Neural cell (in vitro differentiated cells): ENCODE results near the gene GPATCH3. TPM values are rescaled to one million over a fixed set of nuclear protein-coding genes. Genes with fewer than 3 reads are reported as not detected.

Source experiments
- H2AFZ ChIP-seq: fragments of 200-600, 300-800 bp; sonication (generic), shearing (Covaris generic); 2 replicates; pipeline ENCODE4 v1.6.0; 2014; ENCODE audit warnings: low read depth, mild to moderate bottlenecking, antibody characterized with exemption, low read length, moderate library complexity
- H3F3A ChIP-seq: fragments of 200-600 bp; shearing (Covaris generic); 2 replicates; pipeline ENCODE4 v1.6.1; 2016; ENCODE audit warnings: mild to moderate bottlenecking, moderate library complexity, mixed read lengths, antibody characterized with exemption, low read length; ENCODE audit not compliant: insufficient read depth, poor library complexity, severe bottlenecking
- H3K27ac ChIP-seq: fragments of 200-600, 300-800 bp; sonication (generic), shearing (Covaris generic); 2 replicates; pipeline ENCODE4 v1.5.1; 2014; ENCODE audit warnings: mild to moderate bottlenecking, low read length, moderate library complexity
- H3K27me3 ChIP-seq: fragments of 300-800, 200-600 bp; sonication (generic), shearing (Covaris generic); 2 replicates; pipeline ENCODE4 v1.6.0; 2014; ENCODE audit warnings: mild to moderate bottlenecking, low read depth, low read length, moderate library complexity; ENCODE audit not compliant: insufficient read depth
- H3K36me3 ChIP-seq: fragments of 300-800, 200-600 bp; sonication (generic), shearing (Covaris generic); 2 replicates; pipeline ENCODE4 v1.5.1; 2014; ENCODE audit warnings: mild to moderate bottlenecking, antibody characterized with exemption, low read length, moderate library complexity; ENCODE audit not compliant: insufficient read depth
- H3K4me2 ChIP-seq: fragments of 300-800, 200-600 bp; sonication (generic), shearing (Covaris generic); 2 replicates; pipeline ENCODE4 v1.6.0; 2014; ENCODE audit warnings: mild to moderate bottlenecking, low read length
- H3K4me3 ChIP-seq: fragments of 300-800, 200-600 bp; sonication (generic), shearing (Covaris generic); 2 replicates; pipeline ENCODE4 v1.5.1; 2014; ENCODE audit warnings: mild to moderate bottlenecking, low read length, moderate library complexity
- H3K79me2 ChIP-seq: fragments of 200-600 bp; shearing (Covaris generic); replicated peaks from 2 replicates; pipeline ENCODE4 v1.6.0; 2014; ENCODE audit warnings: mild to moderate bottlenecking, low read length, moderate library complexity; ENCODE audit not compliant: insufficient read depth
- H3K9ac ChIP-seq: fragments of 300-800, 200-600 bp; sonication (generic), shearing (Covaris generic); 2 replicates; pipeline ENCODE4 v1.6.1; 2016; ENCODE audit warnings: mild to moderate bottlenecking, low read length, mixed read lengths
- H3K9me2 ChIP-seq: fragments of 200-600 bp; shearing (Covaris generic); 2 replicates; pipeline ENCODE4 v1.6.1; 2016; ENCODE audit warnings: mild to moderate bottlenecking, low read length, mixed read lengths; ENCODE audit not compliant: insufficient read depth
- H3K9me3 ChIP-seq: fragments of 200-600, 300-800 bp; sonication (generic), shearing (Covaris generic); 2 replicates; pipeline ENCODE4 v1.6.1; 2016; ENCODE audit warnings: mild to moderate bottlenecking, mixed run types, low read length, moderate library complexity, mixed read lengths
- H4K20me1 ChIP-seq: fragments of 200-600 bp; shearing (Covaris generic); 2 replicates; pipeline ENCODE4 v1.6.1; 2016; ENCODE audit warnings: mild to moderate bottlenecking, mixed run types; ENCODE audit not compliant: insufficient read depth
- EP300 ChIP-seq: fragments of 450-650 bp; conservative IDR thresholded peaks from 2 replicates; pipeline ENCODE4 v1.6.1; 2014; ENCODE audit warnings: antibody characterized with exemption, mild to moderate bottlenecking, moderate library complexity; ENCODE audit not compliant: poor library complexity, severe bottlenecking
- EZH2 ChIP-seq: fragments of 200-600, 300-800 bp; shearing (Covaris generic), sonication (generic); IDR thresholded peaks from 2 replicates; pipeline ENCODE4 v1.6.1; 2014; ENCODE audit warnings: antibody characterized with exemption, low read length, borderline replicate concordance, mild to moderate bottlenecking; ENCODE audit not compliant: insufficient read depth, poor library complexity, severe bottlenecking
- MXI1 ChIP-seq: fragments of 450-650 bp; conservative IDR thresholded peaks from 2 replicates; pipeline ENCODE4 v1.6.1; 2014; ENCODE audit warnings: antibody characterized with exemption, mild to moderate bottlenecking; ENCODE audit not compliant: poor library complexity, severe bottlenecking
- POLR2AphosphoS5 ChIP-seq: IDR thresholded peaks from 2 replicates; pipeline ENCODE4 v1.6.1; 2012
- RAD21 ChIP-seq: fragments of 450-650 bp; conservative IDR thresholded peaks from 2 replicates; pipeline ENCODE4 v1.6.1; 2014; ENCODE audit warnings: antibody characterized with exemption, mild to moderate bottlenecking, moderate library complexity
- SMC3 ChIP-seq: fragments of 450-650 bp; conservative IDR thresholded peaks from 2 replicates; pipeline ENCODE4 v1.6.1; 2014; ENCODE audit warnings: antibody characterized with exemption, mild to moderate bottlenecking, moderate library complexity; ENCODE audit not compliant: poor library complexity
- TAF1 ChIP-seq: IDR thresholded peaks from 2 replicates; pipeline ENCODE4 v1.6.1; 2012; ENCODE audit warnings: low read depth
- polyA plus RNA-seq: library from polyadenylated mRNA; depleted of rRNA; stranded (reverse); fragments of >200 nt; gene quantifications from 2 replicates; pipeline ENCODE4 v1.2.3, GENCODE V29; 2014
- TF ChIP-seq, protein P1 (sequence below): fragments of 450-650 bp; IDR thresholded peaks from 2 replicates; pipeline ENCODE4 v1.5.1; 2014; ENCODE audit warnings: antibody characterized with exemption, mild to moderate bottlenecking, moderate library complexity; ENCODE audit not compliant: poor library complexity, severe bottlenecking
- TF ChIP-seq, protein P2 (sequence below): IDR thresholded peaks from 2 replicates; pipeline ENCODE4 v1.6.1; 2012; ENCODE audit warnings: borderline replicate concordance

Gene GPATCH3
- polyA plus RNA-seq, 1 donor from 2014 or later: 7.1 TPM

DNA sequence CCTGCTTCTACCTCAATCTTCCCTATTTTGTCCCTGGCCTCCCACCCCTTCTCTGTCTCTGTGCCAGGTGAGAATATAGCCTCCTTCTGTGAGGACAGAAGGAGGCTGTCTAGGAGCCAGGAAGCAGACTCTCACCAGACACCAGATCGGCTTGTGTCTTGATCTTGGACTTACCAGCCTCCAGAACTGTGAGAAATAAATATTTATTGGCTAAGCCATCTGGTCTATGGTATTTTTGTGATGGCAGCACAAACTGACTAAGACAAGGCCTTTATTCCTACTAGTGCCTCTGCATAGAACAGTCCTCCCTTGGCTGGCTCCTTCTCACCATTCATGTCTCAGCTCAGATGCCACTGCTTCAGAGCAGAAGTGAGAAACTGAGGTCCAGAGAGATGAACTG lies 12.0 kb downstream of the GPATCH3 start:
- Histone ChIP-seq H3K9me3 (no peaks in the 10 kb centered on the region), H3K36me3 (no peaks in the 10 kb centered on the region), H3F3A (no peaks in the 10 kb centered on the region), H3K9ac (no peak overlapping the region), H3K9me2 (no peaks in the 10 kb centered on the region), H3K4me3 (peak overlapping the region; percentile 100), H4K20me1 (no peaks in the 10 kb centered on the region), H2AFZ (no peak overlapping the region), H3K27ac (no peak overlapping the region), H3K27me3 (no peaks in the 10 kb centered on the region), H3K4me2 (no peak overlapping the region), H3K79me2 (peaks cover 13% of the 10 kb centered on the region)
- TF ChIP-seq RAD21 (no peak), SMC3 (no peak), EP300 (no peak), EZH2 (no peak), POLR2AphosphoS5 (no peak), MXI1 (no peak), TAF1 (no peak)
- TF ChIP-seq, protein P1, sequence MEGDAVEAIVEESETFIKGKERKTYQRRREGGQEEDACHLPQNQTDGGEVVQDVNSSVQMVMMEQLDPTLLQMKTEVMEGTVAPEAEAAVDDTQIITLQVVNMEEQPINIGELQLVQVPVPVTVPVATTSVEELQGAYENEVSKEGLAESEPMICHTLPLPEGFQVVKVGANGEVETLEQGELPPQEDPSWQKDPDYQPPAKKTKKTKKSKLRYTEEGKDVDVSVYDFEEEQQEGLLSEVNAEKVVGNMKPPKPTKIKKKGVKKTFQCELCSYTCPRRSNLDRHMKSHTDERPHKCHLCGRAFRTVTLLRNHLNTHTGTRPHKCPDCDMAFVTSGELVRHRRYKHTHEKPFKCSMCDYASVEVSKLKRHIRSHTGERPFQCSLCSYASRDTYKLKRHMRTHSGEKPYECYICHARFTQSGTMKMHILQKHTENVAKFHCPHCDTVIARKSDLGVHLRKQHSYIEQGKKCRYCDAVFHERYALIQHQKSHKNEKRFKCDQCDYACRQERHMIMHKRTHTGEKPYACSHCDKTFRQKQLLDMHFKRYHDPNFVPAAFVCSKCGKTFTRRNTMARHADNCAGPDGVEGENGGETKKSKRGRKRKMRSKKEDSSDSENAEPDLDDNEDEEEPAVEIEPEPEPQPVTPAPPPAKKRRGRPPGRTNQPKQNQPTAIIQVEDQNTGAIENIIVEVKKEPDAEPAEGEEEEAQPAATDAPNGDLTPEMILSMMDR: no peak
- TF ChIP-seq, protein P2, sequence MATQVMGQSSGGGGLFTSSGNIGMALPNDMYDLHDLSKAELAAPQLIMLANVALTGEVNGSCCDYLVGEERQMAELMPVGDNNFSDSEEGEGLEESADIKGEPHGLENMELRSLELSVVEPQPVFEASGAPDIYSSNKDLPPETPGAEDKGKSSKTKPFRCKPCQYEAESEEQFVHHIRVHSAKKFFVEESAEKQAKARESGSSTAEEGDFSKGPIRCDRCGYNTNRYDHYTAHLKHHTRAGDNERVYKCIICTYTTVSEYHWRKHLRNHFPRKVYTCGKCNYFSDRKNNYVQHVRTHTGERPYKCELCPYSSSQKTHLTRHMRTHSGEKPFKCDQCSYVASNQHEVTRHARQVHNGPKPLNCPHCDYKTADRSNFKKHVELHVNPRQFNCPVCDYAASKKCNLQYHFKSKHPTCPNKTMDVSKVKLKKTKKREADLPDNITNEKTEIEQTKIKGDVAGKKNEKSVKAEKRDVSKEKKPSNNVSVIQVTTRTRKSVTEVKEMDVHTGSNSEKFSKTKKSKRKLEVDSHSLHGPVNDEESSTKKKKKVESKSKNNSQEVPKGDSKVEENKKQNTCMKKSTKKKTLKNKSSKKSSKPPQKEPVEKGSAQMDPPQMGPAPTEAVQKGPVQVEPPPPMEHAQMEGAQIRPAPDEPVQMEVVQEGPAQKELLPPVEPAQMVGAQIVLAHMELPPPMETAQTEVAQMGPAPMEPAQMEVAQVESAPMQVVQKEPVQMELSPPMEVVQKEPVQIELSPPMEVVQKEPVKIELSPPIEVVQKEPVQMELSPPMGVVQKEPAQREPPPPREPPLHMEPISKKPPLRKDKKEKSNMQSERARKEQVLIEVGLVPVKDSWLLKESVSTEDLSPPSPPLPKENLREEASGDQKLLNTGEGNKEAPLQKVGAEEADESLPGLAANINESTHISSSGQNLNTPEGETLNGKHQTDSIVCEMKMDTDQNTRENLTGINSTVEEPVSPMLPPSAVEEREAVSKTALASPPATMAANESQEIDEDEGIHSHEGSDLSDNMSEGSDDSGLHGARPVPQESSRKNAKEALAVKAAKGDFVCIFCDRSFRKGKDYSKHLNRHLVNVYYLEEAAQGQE: no peak

DNA sequence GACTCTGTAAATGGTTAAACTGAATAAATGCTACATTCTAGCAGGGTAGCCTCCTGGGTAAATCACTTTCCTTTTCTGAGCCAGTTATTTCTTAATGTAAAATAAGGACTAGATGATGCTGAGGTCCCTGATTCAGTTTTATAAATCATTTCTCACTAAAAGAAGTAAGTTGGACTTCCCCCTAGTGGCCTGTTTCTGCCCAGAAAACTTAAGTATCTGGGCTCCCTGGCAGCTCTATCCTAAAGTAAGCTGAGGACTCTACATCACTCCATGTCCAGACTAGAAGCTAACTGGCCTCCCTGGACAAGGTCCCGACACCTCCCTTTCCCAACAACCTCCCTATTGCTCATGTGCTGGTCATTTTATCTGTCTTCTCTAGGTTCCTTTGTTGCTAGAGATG lies 13.1 kb downstream of the GPATCH3 start:
- H3K9ac ChIP-seq: no peak overlapping the region
- no peak overlapping the region for H3K27ac ChIP-seq
- no peak overlapping the region for H3K4me2 ChIP-seq
- no peak overlapping the region for H3K4me3 ChIP-seq
- no peaks in the 10 kb centered on the region for H3K9me2 ChIP-seq
- H4K20me1 ChIP-seq: no peaks in the 10 kb centered on the region
- no peak overlapping the region for H2AFZ ChIP-seq
- no peaks in the 10 kb centered on the region for H3K36me3 ChIP-seq
- peaks cover 13% of the 10 kb centered on the region for H3K79me2 ChIP-seq
- no peaks in the 10 kb centered on the region for H3K27me3 ChIP-seq
- TF ChIP-seq, protein P1: peak; percentile 45
- TF ChIP-seq SMC3 (no peak), POLR2AphosphoS5 (no peak), TAF1 (no peak)
- H3K9me3 ChIP-seq: no peaks in the 10 kb centered on the region
- no peaks in the 10 kb centered on the region for H3F3A ChIP-seq
